Thymus (tissue), 11 donors: ENCODE measurements around the gene RSBN1. TPM values are rescaled to one million over a fixed set of nuclear protein-coding genes. Genes with fewer than 3 reads are reported as not detected.
"Not testable (repeated sequence)": the region's sequence is repeated elsewhere in the genome, so short reads cannot be mapped to it uniquely, and the experiment has no call there.

Experiments used
- DNase-seq, 9 donors: peaks; one replicate each; pipeline ENCODE4 v3.0.0-alpha.2; 2013; ENCODE audit warnings: low spot score in 9 of 9, low read depth in 6 of 9, missing footprints in 1 of 9
- H3K27ac ChIP-seq, 2 donors: one replicate each; pipeline ENCODE4 v1.5.1; 2013; ENCODE audit warnings: control low read depth in 1 of 2, low read depth in 1 of 2, low read length in 1 of 2, mild to moderate bottlenecking in 1 of 2, moderate library complexity in 1 of 2
- H3K27me3 ChIP-seq, 2 donors: one replicate each; pipeline ENCODE4 v1.5.1; 2013; ENCODE audit warnings: low read length in 1 of 2; ENCODE audit not compliant: control insufficient read depth in 2 of 2, insufficient read depth in 1 of 2
- H3K36me3 ChIP-seq, 2 donors: one replicate each; pipeline ENCODE4 v1.5.1; 2013; ENCODE audit warnings: low read length in 1 of 2, mild to moderate bottlenecking in 1 of 2, moderate library complexity in 1 of 2; ENCODE audit not compliant: control insufficient read depth in 2 of 2, insufficient read depth in 2 of 2
- H3K4me1 ChIP-seq, 2 donors: one replicate each; pipeline ENCODE4 v1.5.1; 2013; ENCODE audit warnings: low read length in 2 of 2; ENCODE audit not compliant: control insufficient read depth in 2 of 2, insufficient read depth in 2 of 2
- H3K4me3 ChIP-seq, 2 donors: one replicate each; pipeline ENCODE4 v1.5.1; 2013; ENCODE audit warnings: low read length in 2 of 2, control low read depth in 1 of 2, mild to moderate bottlenecking in 1 of 2
- H3K9me3 ChIP-seq, 2 donors: one replicate each; pipeline ENCODE4 v1.5.1; 2013; ENCODE audit warnings: low read length in 1 of 2, mild to moderate bottlenecking in 1 of 2; ENCODE audit not compliant: control insufficient read depth in 2 of 2, insufficient read depth in 1 of 2
- WGBS: extraction: QIAGEN DNeasy Blood & Tissue Kit; methylation state at CpG from one replicate; pipeline ENCODE4 v1.1.7; 2013; 5-methylcytosine and 5-hydroxymethylcytosine counted together
- polyA plus RNA-seq: library from polyadenylated mRNA; stranded (reverse); fragments of 200-250 nt; gene quantifications from one replicate; pipeline ENCODE4 v1.2.3, GENCODE V29; 2013
- total RNA-seq: library from RNA; stranded (reverse); fragments of 120-200 nt; gene quantifications from one replicate; pipeline ENCODE4 v1.2.4, GENCODE V29; 2013
- donor health status: healthy.

The RSBN1 gene
- total and polyA plus RNA-seq, 2 donors: 11.6 to 19.1 TPM

GRCh38 chr1:113718621-113719020, 93.7 kb downstream of the RSBN1 start:
- not testable (repeated sequence) for H3K27ac ChIP-seq, H3K27me3 ChIP-seq, DNase-seq, H3K4me1 ChIP-seq, H3K4me3 ChIP-seq, H3K36me3 ChIP-seq
- peaks cover 0 to 21% of the 10 kb centered on the region in 2 donors for H3K9me3 ChIP-seq
- WGBS: 99% methylated on average over 5 of the region's 5 CpGs

DNA sequence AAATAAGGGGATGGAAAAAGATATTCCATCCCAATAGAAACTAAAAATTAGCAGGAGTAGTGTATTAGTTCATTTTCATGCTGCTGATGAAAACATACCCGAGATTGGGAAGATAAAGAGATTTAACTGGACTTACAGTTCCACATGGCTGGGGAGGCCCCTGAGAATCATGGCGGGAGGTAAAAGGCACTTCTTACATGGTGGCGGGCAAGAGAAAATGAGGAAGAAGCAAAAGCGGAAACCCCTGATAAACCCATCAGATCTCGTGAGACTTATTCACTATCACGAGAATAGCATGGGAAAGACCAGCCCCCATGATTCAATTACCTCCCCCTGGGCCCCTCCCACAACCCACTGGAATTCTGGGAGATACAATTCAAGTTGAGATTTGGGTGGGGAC, 94.8 kb downstream of the RSBN1 start:
- H3K4me3 ChIP-seq, H3K36me3 ChIP-seq: not testable (repeated sequence)

GRCh38 chr1:113714606-113715269, 97.5 kb downstream of the RSBN1 start:
- WGBS: 99% methylated on average over 3 of the region's 3 CpGs
- H3K27ac ChIP-seq: no peak overlapping the region
- H3K4me1 ChIP-seq: no peaks in the 10 kb centered on the region
- no peak overlapping the region for H3K4me3 ChIP-seq
- DNase-seq: no peak
- no peaks in the 10 kb centered on the region for H3K27me3 ChIP-seq
- peaks cover 0 to 3% of the 10 kb centered on the region in 2 donors for H3K36me3 ChIP-seq
- H3K9me3 ChIP-seq: peaks cover 0 to 15% of the 10 kb centered on the region in 2 donors

More for the DNA sequence above, 94.8 kb downstream of the RSBN1 start:
- H3K9me3 ChIP-seq: peaks cover 0 to 21% of the 10 kb centered on the region in 2 donors
- not testable (repeated sequence) for H3K4me1 ChIP-seq, H3K27ac ChIP-seq, H3K27me3 ChIP-seq, DNase-seq
- over 99% methylated on average over 6 of the region's 6 CpGs for WGBS

Other genes with a start within 250 kb of the RSBN1 start
- gene PHTF1, start 53.0 kb downstream of the RSBN1 start, total RNA-seq: 6.1 TPM
- gene PHTF1, start 53.0 kb downstream of the RSBN1 start, polyA plus RNA-seq: 9.8 TPM
- gene PTPN22, start 59.2 kb upstream of the RSBN1 start, total RNA-seq: 51.1 TPM
- gene PTPN22, start 59.2 kb upstream of the RSBN1 start, polyA plus RNA-seq: 35.2 TPM
- 0.76 TPM for gene BCL2L15, start 75.1 kb upstream of the RSBN1 start, total RNA-seq
- 1.8 TPM for gene BCL2L15, start 75.1 kb upstream of the RSBN1 start, polyA plus RNA-seq
- 20.0 TPM for gene AP4B1, start 92.3 kb upstream of the RSBN1 start, total RNA-seq
- 55.1 TPM for gene AP4B1, start 92.3 kb upstream of the RSBN1 start, polyA plus RNA-seq
- gene DCLRE1B, start 92.8 kb upstream of the RSBN1 start, total RNA-seq: 7.6 TPM
- 2.9 TPM for gene DCLRE1B, start 92.8 kb upstream of the RSBN1 start, polyA plus RNA-seq
- 40.6 TPM for gene HIPK1, start 116.8 kb upstream of the RSBN1 start, total RNA-seq
- 30.1 TPM for gene HIPK1, start 116.8 kb upstream of the RSBN1 start, polyA plus RNA-seq
- 16.3 TPM for gene OLFML3, start 167.0 kb upstream of the RSBN1 start, total RNA-seq
- gene OLFML3, start 167.0 kb upstream of the RSBN1 start, polyA plus RNA-seq: 5.0 TPM